ENCODE data around the gene ZNF146. TPM values are rescaled to one million over a fixed set of nuclear protein-coding genes. Genes with fewer than 3 reads are reported as not detected.

The ZNF146 gene
- 65.5 TPM for total RNA-seq

DNA sequence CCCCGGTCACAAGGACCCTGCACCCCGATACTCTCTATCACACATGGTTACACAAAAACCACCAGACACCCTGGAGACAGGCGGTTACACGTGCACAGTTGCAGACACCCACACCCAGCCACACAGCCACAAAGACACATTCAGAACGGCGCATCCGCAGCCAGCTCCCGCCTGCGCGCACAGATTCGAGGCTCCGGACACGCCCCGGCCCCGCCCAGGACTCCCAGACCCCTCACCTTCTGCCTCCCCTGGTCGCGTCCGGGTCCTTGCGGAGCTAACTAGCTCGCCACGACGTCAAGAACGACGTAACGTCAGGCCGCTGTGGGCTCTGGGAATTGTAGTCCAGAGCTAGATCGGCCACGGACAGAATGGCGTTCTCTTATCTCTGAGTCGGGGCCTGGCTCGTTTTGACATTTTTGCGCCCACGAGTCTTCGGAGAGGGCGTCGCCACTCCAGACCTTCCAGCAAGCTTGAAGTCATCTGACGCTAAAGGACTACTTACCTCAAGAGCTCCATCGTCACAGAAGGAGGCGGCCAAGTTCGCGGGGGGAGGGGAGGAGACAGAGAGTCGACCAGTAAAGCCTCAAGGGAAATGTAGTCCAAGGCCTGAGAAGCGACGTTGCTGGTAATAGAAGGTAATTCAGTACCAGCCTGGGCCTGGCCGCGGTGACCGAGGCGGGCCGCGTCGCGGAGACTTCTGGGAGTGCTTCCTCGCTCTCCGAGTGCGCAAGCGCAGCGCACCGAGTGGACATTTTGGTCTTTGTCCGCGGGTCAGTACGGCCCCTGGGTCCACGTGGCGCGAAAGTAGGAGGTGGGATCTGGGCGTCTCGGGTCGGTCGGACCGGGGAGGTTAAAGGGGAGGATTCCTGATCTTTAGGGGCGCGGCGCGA, at the start of gene ZNF146, which contains the start of gene ZNF565:
ZNF146 (plus strand) TSS at position 721 of the 890 bp plus-strand sequence. CDS start 21,335 bp downstream, outside the sequence.
ZNF565 (minus strand) TSS at position 280 of the 890 bp plus-strand sequence. CDS start 12,680 bp downstream, outside the sequence.

Small RNA genes within 50 kb of the gene (small RNA-seq; reads per million reads assigned to genes)
- not detected for gene RF00019

Other genes with a start within 250 kb of the ZNF146 start
- 17.3 TPM for gene SDHAF1, start 219.9 kb upstream of the ZNF146 start, total RNA-seq
- gene SYNE4, start 206.3 kb upstream of the ZNF146 start, total RNA-seq = 1.6 TPM
- 13.6 TPM for gene ALKBH6, start 200.9 kb upstream of the ZNF146 start, total RNA-seq
- 42.4 TPM for gene CLIP3, start 182.2 kb upstream of the ZNF146 start, total RNA-seq
- gene THAP8, start 160.8 kb upstream of the ZNF146 start, total RNA-seq = 4.8 TPM
- 2.3 TPM for gene WDR62, start 160.2 kb upstream of the ZNF146 start, total RNA-seq
- not detected for gene OVOL3, start 104.0 kb upstream of the ZNF146 start, total RNA-seq
- gene POLR2I, start 100.2 kb upstream of the ZNF146 start, total RNA-seq = 104 TPM
- 289 TPM for gene TBCB, start 99.6 kb upstream of the ZNF146 start, total RNA-seq
- gene CAPNS1, start 75.0 kb upstream of the ZNF146 start, total RNA-seq = 138 TPM
- gene COX7A1, start 62.7 kb upstream of the ZNF146 start, total RNA-seq = 2.3 TPM
- gene ZNF565, start 441 bp upstream of the ZNF146 start, total RNA-seq = 11.1 TPM
- 42.2 TPM for gene ZFP14, start 164.1 kb downstream of the ZNF146 start, total RNA-seq
- 53.7 TPM for gene ZFP82, start 203.5 kb downstream of the ZNF146 start, total RNA-seq

All from diencephalon (tissue), 1 donor.